Stimulated activated CD8-positive, alpha-beta memory T cell treated with anti-CD3 and anti-CD28 coated beads, Interleukin-4, amount 100 ng/mL, for 4 hours (primary cell): ENCODE data around the gene NCOA1.
"Not testable (repeated sequence)": the region's sequence is repeated elsewhere in the genome, so short reads cannot be mapped to it uniquely, and the experiment has no call there.

Source experiments
- DNase-seq, 2 donors: peaks; one replicate each; pipeline ENCODE4 v3.0.0-alpha.2; 2020; ENCODE audit warnings: low read depth in 2 of 2, low spot score in 1 of 2

The NCOA1 gene

DNA sequence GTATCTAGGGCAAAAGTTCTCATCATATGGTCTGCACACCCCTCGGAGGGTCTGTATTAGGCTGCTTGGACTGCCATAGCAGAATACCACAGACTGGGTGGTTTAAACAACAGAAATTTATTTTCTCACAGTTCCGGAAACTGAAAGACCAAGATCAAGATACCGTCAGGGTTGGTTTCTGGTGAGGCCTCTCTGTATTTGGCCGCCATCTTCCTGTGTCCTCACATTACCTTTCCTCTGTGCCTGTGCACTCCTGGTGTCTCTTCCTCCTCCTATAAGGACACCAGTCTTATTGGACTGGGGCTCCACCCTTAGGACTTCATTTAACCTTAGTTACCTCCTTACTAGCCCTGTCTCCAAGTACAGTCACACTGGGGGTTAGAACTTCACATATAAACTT is 132.5 kb downstream of the NCOA1 start:
- no peak for DNase-seq

DNA sequence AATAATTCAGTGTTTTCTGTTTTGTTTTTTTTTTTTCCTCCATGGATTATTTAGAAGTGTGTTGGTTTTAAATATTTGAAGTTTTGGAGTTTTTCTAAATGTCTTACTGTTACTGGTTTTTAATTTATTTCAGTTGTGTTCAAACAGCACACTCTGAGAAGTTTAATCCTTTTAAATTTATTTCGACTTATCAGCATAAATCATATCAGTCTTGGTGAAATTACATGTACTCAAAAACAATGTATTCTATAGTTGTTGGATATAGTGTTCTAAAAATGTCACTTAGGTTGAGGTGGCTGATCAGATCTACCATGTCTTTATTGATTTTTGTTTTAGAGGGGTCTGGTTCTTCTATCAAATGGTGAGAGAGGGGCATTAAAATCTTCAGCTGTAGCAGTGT is 134.7 kb downstream of the NCOA1 start:
- DNase-seq, result no peak

DNA sequence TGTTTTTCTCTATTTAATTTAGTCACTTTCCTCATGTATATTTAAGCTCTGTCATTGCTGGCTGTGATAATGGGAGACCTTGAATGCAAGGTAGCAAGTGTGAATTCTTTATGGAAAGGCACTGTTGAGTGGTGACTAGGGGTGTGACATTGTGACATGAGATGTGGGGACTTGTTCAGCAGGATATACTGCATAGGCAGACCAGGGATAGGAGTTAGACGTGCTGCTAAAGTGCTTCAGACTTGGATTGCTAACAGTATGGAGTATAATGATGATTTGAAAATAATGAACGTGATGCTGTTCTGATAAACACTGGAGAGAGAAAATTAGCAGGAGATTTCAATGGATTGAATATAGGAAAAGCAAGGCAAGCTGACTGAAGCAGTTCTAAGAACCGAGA is 135.1 kb downstream of the NCOA1 start:
- DNase-seq, result no peak

DNA sequence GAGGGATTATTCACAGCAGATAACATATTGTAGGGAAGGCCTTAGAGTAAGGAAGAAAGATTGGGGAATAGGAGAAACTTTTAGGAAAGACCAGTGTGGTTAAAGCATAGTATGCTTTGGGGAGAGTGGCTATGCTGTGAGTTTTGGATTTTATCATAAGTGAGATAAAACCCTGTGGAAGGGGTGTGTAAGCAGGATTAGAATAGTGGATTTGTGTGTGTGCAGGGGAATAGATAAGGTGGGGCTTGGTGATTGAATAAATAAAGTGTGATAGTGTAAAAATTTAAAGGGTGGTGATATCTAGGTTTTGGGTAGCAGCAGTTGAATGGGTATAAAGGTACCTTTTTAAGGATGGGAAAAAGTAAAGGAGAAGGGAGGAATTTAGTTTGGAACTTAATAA is 137.7 kb downstream of the NCOA1 start:
- no peak for DNase-seq

DNA sequence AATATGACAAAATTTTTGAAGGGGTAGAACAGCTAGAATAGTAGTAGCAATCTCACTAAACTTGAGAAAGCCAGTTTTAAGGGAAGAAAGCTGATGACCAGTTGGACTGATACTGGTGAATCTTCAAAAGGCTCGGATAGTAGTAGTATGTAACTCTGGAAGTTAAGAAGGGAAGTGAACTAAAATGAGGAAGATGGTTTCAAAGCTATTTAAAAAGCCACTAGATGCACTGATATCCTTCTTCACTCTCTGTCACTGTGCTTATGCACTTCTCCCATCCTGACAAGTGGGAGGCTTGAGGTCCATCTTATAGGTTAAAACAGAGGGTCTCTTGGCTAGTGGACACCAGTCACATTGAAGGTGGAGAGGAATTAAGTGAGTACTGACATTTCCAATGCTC is 141.1 kb downstream of the NCOA1 start:
- DNase-seq, result no peak

DNA sequence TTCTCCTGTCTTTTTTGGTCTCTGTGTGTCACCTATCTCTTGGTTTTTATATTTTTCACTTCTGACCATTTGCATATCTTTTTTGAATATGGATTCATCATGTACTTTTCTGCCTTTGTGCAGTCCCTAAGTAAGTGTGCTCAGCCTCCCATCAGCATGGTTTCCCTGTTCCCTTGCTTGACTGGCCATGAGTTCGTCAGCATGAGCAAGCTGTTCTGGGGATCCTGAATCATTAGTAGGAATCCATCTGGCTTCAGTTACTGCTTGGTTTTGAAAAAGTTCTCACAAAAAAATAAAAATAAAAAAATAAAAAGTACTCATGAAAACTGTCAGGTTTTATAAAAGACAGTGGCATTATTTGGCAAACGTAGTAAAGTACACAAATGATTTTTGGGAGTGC is 144.1 kb downstream of the NCOA1 start:
- DNase-seq, result no peak

DNA sequence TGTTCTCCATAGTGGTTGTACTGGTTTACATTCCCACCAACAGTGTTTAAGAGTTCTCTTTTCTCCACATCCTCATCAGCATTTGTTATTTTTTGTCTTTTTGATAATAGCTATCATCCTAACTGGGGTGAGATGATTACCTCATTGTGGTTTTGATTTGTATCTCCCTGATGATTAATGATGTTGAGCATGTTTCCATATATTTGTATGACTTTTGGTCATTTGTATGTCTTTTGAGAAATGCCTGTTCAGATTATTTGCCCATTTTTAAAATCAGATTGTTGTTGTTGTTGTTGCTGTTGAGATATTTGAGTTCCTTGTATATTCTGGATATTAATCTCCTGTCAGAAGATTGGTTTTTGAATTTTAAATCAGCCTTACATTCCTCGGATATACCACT is 147.5 kb downstream of the NCOA1 start:
- DNase-seq, result no peak

DNA sequence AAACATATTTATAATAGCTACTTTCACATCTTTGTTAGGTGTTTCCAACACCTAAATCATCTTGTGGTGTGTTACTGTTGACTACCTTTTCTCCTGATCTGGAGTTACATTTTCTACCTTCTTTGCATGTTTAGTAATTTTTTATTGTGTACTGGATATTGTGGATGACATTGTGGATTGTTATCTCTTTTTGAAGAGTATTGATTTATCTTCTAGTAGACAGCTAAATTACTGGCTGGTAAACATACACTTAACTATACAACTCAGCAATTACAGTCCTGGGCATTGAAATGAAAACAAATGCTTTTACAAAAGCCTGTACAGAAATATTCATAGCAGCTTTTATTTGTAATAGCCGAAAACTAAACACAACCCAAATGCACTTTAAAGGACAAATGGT is 151.3 kb downstream of the NCOA1 start:
- DNase-seq, result no peak

DNA sequence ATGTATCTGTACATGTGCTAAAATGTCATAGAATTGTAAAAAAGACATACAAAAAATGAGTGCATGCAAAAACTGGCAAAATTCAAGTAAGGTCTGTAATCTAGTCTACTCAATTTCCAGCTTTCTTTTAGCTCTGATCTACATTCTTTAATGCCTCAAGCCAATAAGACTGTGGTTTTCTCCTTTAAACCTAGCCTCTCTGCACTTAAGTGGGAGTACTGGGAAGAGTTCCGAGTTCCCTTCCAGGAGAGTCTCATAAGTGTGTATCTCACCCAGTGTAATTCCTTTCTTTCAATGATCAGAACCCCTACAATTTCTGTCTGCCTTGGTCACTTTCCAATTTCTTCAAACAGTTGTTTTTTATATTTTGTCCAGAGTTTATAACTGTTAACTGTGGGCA is 152.0 kb downstream of the NCOA1 start:
- no peak for DNase-seq

DNA sequence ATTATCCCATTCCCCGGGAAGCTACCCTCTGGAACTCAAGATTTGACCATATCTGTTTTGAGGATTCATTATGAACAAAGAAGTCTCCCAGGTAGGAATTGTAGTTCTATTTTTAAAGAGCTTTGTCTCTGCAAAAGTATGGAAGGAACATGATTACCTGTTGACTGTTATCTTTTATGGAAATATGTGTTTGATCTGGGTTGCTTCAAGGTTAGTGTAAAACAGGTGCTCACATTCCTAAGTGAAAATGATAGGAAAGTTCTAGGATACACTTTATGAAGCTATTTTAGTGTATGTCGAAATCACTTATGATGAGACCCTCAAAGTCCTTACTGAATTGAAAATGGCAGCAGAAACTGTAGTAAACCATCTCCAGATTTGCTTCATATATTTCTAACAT is 153.0 kb downstream of the NCOA1 start:
- no peak for DNase-seq

DNA sequence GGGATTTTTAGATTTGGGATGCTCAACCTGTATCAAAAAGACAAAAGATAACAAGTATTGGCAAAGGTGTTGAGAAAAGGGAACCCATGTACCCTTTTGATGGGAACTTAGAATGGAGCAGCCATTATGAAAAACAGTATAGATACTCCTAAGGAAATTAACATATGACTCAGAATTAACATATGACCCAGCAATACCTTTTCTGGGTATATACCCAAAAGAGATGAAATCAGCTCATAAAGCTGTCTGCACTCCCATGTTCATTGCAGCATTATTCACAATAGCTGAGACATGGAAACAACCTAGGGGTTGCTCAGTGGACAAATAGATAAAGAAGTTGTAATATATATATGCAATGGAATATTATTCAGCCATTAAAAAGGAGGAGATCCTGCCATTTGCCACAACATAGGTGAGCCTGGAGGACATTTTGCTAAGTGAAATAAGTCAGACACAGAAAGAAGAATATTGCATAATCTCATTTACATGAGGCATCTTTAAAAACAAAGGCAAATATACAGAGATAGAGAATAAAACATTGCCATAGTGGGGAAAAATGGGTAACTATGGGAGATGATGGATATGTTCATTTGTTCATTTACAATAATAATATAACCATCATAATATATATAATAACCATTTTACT is 160.1 kb downstream of the NCOA1 start:
- DNase-seq, result no peak

DNA sequence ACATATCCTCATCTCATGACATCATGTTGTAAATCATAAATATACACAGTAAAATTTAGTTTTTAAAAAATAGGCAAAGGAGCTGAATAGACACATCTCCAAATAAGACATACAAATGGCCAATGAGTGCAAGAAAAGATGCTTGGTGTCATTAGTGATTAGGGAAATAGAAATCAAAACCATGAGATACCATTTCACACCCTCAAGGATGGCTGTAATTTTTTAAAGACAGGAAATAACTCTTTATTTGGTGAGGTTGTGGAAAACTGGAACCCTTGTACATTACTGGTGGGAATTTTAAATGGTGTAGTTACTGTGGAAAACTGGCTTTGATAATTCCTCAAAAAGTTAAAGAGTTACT is 160.6 kb downstream of the NCOA1 start:
- no peak for DNase-seq

DNA sequence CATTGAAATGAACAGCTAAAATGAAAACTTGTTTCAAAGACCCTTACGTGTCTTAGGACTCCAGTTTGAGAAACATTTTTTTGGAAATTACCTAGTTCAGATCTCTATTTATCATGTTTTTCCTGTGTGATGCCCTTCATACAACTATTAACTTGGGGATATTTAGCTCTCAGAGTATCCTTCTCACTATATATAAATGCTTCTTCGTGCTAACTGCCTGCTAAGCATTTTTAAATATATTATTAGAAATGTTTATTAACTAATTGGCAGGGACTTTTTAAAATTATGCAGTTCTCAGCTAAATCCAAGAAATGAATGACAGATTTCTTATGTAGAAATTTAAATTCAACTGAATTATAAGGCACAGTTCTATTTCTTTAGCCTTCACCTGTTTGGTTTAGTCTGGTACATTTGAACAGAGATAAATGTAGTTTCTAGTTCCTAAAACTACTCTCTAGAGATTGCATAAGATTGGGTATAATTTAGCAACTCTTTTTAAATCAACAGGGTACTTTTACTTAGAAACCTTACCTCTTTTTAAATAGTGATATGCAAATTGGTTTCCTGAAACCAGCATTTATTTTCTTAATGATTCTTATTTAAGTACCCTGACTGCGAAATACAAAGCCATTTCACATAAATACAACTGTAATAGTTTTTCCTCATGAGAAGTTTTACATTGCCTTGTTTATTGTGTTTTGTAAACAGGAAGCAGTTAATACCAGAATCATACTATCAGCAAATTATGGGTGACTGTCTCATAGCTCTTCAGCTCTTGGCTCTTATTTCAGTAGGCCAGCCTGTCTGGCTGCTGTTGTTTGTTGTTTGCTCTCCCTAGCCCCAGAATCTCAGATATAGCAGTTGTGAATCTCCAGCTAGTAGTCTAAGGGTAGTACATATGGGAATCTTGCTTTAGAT is 161.5 kb downstream of the NCOA1 start:
- no peak for DNase-seq

DNA sequence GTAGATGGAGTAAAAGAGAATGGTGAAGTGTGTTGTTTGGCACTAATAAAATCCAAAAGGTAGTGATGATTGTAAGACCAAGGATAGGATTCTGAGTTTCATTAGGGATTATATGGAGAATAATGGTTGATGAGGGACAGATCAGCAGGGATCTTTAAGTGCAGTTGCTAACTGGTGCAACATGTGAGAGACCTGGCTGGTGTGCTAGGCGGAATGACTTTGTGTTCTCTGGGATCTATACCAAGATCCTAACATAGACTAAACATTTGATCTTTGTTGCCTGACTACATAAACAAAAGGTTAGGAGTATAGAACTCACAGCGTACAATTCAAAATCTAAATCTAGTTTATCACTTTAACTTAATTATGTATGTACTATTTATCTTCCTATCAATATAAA is 166.8 kb downstream of the NCOA1 start:
- no peak for DNase-seq

DNA sequence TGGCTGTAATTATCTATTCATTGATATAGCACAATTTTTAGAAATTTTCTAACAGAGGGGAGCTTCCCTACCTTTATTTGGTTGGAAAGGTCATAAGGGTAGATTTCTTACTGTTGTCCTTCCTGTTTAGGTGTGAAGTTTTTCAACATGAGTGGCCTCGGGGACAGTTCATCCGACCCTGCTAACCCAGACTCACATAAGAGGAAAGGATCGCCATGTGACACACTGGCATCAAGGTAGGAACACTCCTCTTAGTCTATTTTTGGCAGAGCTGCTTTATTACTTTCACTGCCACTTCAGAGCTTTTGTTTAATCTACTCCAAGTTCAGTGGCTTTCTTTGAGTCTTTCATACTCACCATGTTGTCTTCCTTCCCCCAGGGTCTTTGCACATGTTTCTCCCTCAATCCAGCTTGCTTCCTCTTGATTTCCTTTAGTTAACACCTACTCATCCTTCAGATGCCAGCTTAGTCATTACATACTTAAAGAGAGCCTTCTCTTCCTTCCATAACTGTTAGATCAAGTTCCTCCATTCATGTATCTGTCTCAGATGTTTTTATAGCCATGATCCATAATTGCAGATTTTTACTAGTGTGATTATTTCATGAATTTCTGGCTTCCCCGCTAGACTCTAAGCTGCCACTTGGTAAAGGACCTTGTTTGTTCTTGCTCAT is 167.6 kb downstream of the NCOA1 start:
- no peak for DNase-seq

DNA sequence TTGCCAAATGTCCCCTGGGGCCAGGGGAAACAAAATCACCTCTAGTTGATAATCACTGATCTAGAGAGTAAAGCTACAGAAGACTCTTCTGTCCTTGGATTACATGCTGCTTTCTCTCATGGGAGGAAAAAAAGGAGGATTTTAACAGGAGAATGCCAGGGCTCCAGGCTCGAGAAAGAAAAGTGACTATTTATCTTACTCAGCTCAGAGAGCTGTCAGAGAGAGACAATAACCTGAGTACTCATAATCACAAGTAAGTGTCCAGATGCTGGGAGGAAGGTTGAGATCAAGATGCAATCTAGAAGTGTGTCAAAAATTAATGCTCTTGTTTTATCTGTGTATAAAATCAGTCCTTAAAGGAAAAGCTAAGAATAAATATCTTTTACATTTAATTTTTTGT is 168.8 kb downstream of the NCOA1 start:
- DNase-seq, result no peak

DNA sequence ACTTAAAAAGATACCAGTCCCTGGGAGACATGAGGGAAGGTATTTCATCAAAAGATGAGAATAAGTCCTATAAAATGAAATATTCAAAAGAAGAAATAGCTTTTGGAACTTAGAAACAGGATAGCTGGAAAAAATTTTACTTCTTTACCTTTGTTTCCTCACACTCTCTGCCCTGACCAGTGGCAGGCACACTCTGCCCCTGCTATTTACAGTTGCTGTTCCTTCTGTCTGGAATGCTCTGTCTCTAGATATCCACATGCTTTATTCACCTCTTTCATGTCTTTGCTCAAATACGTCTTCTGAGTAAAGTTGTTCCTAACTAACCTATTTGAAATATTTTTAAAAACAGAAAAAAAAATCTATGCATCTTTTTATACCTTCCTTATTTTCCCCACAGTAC is 176.5 kb downstream of the NCOA1 start:
- no peak for DNase-seq

DNA sequence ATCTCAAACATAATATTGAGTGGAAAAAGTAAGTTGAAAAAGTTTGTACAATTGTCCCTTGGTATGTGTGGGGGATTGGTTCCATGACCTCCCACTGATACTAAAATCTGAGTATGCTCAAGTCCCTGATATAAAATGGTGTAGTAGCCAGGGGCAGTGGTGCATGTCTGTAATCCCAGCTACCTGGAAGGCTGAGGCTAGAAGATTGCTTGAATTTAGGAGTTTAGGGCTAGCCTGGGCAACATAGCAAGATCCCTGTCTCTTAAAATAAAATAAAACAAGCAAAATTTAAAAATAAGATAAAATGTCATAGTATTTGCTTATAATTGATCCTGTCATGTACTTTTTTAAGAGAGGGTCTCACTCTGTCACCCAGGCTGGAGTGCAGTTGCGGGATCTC is 180.2 kb downstream of the NCOA1 start:
- DNase-seq, result no peak

DNA sequence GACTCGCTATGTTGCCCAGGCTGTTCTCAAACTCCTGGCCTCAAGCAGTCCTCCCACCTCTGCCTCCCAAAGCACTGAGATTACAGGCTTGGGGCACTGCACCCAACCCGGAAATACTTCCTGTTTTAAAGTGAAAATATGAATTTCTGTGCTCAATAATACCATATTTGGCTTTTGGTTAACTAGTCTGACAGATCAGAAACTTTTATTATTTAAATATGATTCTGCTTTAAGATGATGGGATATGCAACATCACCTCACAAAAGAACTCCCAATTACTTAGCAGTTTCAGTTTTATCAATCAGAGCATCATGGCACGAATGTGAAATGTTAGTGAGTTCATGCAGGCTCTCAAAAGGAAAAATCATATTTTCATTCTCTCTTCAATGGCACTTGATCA is 181.5 kb downstream of the NCOA1 start:
- DNase-seq, result no peak

DNA sequence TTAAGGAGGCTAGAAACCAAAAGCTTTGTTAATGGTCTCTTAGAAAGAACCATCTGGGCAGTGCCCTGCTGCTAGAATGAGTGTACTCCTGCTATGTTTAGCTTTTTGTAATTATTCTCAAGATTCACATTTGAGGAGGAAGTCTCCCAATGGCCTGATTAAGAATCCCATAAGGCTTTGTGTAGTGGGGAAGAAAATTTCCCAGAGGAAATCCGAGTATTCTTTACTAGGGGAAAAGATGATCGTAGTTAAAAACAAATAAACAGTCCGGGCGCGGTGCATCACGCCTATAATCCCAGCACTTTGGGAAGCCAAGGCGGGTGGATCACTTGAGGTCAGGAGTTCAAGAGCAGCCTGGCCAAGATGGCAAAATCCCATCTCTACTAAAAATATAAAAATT is 184.3 kb downstream of the NCOA1 start:
- DNase-seq, result no peak

DNA sequence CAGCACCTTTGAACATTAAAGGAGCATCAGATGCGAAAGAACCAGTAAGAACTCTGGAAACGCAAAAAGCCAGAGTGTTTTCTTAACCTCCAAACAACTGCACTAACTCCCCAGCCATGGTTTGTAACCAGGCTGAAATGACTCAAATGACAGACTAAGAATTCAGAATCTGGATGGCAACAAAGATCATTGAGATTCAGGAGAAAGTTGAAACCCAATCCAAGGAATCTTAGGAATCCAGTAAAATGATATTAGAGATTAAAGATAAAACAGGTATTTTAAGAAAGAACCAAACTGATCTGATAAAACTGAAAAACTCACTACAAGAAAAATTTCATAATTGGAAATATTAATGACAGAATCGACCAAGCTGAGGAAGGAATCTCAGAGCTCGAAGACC is 185.4 kb downstream of the NCOA1 start:
- DNase-seq, result no peak

DNA sequence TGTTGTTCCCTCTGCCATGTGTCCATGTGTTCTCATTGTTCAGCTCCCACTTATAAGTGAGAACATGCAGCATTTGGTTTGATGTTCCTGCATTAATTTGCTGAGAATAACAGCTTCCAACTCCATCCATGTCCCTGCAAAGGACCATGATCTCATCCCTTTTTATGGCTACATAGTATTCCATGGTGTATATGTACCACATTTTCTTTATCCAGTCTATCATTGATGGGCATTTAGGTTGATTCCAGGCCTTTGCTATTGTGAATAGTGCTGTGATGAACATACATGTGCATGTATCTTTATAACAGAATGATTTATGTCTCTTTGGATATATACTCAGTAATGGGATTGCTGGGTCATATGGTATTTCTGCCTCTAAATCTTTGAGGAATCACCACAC is 187.0 kb downstream of the NCOA1 start:
- DNase-seq, result not testable (repeated sequence)
